Effector CD8-positive, alpha-beta T cell (primary cell): ENCODE measurements around the gene B4GALT5.

ENCODE experiments used
- DNase-seq: peaks from one replicate; lab custom pipeline; 2025; lab: John Stamatoyannopoulos, UW

Gene B4GALT5

GRCh38 chr20:49584418-49585382 is 129.0 kb downstream of the B4GALT5 start:
- DNase-seq, result no peak

DNA sequence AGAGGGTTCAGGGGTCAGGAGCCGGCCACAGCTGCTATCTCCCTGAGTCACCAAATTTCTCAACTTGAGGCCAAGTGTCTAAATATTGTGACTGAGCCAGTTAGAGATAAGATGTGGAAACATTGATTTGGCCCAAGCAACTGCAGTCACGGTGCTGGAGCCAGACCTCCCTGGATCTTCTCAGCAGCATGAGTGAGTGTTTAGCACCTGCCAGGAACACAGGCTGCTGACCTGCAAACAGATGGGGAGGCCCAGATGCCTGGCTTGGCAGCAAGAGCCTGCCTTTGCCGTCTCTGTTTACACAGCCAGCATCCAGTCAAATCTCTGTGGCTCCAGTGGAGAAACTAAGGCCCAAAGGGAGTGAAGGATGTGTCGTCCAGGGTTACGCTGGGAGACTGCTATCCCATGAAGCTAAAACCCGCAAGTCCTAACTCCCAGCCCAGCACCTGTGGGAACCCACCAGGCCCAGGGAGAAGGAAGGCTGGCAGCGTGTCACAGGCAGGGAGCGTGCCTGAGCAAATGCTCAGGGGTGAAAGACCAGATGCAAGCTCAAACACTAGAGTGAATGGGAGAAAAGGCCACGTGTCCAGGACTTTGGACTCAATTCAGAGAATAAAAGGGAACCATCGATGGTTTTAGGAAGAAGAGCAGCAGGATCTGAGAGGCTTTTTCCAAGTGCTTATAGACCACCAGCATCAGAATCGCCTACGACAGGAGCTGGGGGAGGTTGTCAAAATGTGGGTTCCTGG is 129.8 kb downstream of the B4GALT5 start:
- DNase-seq, result no peak

DNA sequence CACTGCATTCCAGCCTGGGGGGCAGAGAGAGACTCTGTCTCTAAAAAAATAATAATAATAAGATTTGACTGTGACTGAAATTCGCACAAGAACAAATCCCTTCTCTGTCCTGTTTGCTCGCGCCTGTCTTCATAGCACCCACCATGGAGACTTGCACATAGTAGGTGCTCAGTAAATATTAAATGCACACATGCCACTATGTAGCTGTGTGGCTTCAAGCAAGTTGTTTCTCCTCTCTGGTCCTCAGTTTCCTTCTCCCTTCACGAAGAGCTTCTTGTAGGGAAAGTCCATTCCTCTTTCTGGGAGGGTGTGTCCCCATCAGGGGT is 130.4 kb downstream of the B4GALT5 start:
- DNase-seq, result no peak
